ENCODE data around the gene ATP6V1C2.
"Not testable (repeated sequence)": the region's sequence is repeated elsewhere in the genome, so short reads cannot be mapped to it uniquely, and the experiment has no call there.

ATP6V1C2 gene

GRCh38 chr2:10790228-10790973 is 69.0 kb downstream of the ATP6V1C2 start:
- no peak for DNase-seq

DNA sequence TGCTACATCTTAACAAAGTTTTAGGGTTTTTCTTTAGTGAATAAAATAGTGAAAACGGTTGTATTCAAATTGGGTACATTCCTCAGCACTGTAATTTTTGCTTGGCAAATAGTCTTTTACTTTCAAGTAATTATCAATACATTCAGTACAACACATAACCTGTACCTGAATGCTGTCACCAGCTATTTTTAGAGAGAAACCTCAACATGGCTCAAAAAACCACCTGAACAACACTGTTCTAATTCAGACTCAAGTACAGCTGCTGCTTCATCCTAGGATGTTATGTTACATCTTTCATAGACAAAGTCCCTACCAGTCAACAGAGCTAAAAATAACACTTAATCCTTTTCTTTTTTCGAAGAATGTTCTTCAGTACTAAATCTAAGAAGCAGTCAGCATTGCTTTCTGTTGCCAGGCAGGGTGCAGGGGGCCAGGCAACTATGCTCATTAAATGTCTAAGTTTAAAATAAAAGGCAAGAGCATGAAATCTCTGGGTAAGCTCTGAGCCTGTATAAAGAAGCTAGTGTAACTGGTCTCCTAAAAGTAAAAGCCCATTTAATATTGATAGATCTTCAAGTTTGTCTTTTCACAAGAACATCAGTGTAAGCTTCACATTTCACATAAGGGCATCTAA is 70.7 kb downstream of the ATP6V1C2 start:
- no peak for DNase-seq

DNA sequence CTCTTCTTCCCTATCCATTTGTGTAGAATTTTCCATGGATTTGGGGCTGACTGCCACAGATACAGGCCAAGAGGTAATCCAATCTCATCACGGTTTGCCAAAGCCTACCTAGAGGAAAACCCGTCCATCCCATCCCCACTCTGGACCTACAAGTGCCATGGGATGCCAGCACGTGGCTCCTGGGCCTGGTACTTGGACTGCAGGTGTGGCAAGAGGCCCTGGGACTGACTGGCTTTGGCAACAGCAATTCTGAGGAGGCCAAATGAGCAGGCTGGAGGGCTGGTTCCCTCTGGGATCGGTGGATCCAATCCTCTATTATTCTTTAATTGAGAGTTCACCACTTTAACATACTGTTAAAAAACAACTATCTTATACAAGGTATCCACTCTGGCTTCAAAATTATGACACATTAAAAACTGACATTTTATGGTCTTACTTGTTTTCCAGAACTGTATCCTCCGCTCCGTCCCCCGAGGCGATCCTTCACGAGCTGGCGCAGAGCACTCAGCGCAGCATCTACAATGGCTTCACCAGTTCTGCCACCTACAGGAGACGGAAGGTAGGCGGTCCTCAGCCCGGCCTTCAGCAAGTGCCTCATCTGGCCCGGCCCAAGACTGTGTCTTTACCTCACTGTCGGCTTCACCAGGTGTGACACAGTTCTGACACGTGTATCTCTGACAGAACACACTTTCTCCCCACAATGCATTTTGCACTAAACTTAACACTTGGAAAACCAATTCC is 71.4 kb downstream of the ATP6V1C2 start:
- no peak for DNase-seq

DNA sequence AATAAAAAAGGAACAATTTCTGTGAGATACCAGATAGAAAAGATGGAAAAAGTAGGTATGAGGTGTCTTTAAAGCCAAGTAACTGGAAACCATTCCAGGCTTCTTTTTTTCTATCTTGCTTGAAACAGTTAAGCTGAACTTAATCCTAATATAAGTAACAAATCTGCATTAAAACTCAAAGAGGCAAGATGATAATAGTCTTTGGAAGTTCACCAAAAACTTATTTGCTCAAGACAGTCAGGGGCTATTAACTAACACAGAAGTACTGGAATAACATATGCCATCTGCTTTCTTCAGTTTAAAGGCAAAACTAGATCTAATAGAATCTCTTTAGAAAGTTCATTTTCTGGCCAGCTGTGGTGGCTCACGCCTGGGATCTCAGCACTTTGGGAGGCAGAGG is 72.4 kb downstream of the ATP6V1C2 start:
- no peak for DNase-seq

DNA sequence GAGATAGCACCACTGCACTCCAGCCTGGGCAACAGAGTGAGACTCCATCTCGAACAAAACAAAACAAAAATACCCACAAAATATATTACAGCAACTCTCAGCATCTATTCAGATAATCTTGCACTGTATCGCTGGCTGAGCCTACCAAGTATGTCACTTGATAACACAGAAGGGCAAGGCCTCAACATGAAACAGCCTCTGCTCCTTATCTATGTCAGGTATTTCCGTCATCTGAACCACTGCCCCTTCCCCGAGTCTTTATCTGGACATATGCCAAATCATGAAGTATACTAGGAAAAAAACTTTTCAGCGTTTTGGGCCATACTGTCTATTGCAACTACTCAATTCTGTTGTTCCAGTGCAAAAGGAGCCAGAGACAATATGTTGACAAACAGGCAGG is 73.4 kb downstream of the ATP6V1C2 start:
- no peak for DNase-seq

DNA sequence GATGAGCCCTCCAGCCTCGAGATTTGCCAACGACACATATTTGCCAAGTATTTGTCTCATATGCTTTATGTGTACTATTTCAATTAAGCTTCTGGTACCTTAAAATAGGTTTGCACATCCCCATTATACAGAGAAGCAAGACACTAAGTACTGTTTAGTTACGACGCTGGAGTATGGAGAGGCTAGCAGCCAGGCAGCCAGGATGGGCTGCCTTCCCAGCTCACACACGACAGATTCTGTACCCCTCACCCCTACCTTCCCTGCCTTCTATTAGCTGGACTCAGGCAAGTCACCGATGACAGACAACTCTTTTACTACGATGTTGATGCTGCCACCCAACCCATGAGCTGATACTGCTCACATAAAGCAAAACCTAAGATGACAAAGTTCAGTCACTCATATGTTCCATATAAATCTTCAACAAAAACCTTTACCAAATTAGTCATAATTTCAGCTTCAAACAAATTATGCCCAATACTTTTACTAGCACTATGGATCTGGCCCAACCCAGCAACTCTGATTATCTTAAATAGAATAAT is 74.1 kb downstream of the ATP6V1C2 start:
- DNase-seq: no peak

GRCh38 chr2:10796703-10797102 is 75.3 kb downstream of the ATP6V1C2 start:
- no peak for DNase-seq

- no peak for DNase-seq
Observed at GRCh38 chr2:10798783-10799182, 77.4 kb downstream of the ATP6V1C2 start.

DNA sequence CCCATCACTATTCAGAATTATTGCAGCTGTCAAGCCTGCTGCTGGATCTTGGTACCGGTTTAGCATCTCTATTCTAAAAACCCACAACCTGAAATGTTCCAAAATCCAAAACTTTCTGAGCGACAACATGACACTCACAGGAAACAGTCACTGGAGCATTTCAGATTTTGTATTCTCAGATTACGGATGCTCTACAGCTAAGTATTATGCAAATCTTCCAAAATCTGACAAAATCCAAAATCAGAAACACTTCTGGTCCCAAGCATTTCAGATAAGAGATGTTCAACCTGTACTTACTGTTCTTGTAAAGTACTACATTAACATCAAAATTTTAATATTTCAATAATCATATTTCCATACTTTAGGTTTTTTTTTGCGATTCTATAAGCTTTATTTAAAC is 78.7 kb downstream of the ATP6V1C2 start:
- no peak for DNase-seq

DNA sequence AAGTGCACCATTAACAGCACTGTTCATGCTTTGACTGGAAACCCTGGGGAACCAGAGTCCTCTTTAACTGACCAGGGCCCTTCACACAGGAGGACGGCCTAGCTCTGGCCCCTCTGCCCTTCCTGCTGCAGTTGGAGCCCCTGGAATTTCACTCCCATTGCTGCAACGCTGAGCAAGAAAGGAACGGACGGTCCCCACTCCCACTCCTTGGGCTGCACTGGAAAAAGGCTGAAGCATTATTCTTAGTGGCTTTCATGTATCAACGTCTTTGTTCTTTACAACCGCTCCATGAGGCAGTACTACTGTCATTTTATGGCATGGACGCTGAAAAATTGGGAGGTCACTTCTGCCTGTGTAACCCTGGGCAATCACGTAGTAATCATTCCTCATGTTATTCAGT is 81.2 kb downstream of the ATP6V1C2 start:
- DNase-seq: no peak

DNA sequence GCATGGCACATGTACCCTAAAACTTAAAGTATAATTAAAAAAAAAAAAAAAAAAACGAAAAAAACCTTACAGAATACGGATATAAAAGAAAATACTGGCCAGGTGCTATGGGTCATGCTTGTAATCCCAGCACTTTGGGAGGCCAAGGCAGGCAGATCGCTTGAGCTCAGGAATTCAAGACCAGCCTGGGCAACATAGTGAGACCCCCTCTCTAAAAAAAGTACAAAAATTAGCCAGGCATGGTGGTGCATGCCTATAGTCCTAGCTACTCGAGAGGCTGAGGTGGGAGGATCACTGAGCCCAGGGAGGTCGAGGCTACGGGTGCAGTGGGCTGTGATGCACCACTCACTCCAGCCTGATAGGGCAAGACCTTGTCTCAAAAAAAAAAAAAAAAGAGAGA is 84.6 kb downstream of the ATP6V1C2 start:
- DNase-seq: not testable (repeated sequence)

- DNase-seq: no peak
Observed at GRCh38 chr2:10806543-10806942, 85.1 kb downstream of the ATP6V1C2 start.

GRCh38 chr2:10810202-10811161 is 89.1 kb downstream of the ATP6V1C2 start:
- DNase-seq: no peak

GRCh38 chr2:10811517-10811916 is 90.1 kb downstream of the ATP6V1C2 start:
- no peak for DNase-seq

- peak; percentile 88 for DNase-seq
Observed at GRCh38 chr2:10812362-10813162, 91.1 kb downstream of the ATP6V1C2 start, which contains the start of gene PDIA6. Gene PDIA6 (minus strand): TSS chr2:10812785. CDS start chr2:10812696, 89 bp downstream.

DNA sequence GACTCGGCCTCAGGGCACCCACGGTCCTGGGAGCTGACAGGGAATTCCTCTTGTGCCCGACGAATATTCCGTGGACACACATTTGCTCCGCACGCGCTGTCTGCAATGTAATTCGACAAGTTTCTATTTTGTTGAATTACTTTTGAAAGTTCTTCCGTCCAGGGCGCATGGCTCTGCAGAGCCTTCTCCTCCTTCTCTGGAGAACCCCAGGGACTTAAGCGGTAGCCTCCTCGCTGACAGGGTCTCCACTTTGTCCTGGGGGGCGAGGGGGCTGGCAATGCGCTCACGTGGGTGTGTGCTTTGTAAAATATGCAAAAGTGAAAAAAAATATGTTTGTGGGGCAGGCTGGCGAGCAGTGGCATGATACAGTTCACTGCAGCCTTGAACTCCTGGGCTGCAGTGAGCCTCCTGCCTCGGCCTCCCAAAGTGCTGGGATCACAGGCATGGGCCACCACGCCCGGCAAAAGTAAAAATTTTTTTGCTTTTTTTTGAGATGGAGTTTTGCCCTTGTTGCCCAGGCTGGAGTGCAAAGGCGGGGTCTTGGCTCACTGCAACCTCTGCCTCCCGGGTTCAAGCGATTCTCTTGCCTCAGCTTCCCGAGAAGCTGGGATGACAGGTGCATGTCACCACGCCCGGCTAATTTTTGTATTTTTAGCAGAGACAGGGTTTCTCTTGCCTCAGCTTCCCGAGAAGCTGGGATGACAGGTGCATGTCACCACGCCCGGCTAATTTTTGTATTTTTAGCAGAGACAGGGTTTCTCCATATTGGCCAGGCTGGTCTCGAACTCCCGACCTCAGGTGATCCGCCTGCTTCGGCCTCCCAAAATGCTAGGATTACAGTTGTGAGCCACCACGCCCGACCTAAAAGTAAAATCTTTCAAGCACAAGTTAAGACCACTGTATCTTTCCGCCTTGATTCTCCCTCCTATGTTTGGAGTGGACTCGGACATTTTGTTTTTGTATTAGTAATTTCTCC is 92.0 kb downstream of the ATP6V1C2 start:
- DNase-seq: not testable (repeated sequence)

DNA sequence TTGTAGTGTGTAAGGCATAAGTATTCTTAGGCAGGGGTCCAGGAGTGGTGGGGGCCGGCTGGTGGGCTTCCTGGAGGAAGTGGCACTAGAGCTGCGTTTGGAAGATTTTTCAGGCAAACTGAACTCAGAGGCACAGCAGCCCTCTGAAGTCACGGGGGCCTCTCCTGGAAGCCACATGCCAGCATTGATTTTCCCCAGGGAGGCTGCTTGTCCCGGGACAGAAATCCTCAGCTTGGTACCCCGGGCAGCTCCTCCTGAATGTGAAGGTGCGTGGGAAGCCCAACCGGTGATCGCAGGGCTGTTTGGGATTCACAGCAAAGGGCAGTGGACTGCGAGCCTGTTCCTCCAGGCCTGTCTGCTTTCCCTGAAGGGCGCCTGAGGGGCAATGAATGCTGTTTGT is 92.7 kb downstream of the ATP6V1C2 start:
- no peak for DNase-seq

GRCh38 chr2:10814571-10815331 is 93.3 kb downstream of the ATP6V1C2 start:
- DNase-seq: no peak

GRCh38 chr2:10817413-10817812 is 96.0 kb downstream of the ATP6V1C2 start:
- DNase-seq: no peak

All from NK-92 treated with Interleukin-12 subunit alpha and Interleukin-12 subunit beta, amount 100 ng/mL, for 24 hours (cell line).